Liver (tissue), 9 donors: ENCODE results near the gene FRMD4A. TPM values are rescaled to one million over a fixed set of nuclear protein-coding genes. Genes with fewer than 3 reads are reported as not detected.

Experiments used
- DNase-seq: peaks from one replicate; pipeline ENCODE4 v3.0.0-alpha.2; 2017; ENCODE audit warnings: low spot score
- H3K27ac ChIP-seq, 2 donors: one replicate each; pipeline ENCODE4 v1.7.0; 2013; ENCODE audit warnings: inconsistent platforms in 2 of 2, low read length in 2 of 2, control low read depth in 1 of 2, low read depth in 1 of 2, mild to moderate bottlenecking in 1 of 2
- H3K27me3 ChIP-seq, 4 donors: one replicate each; pipeline versions ENCODE4 v1.6.1 to v1.7.0; 2013; ENCODE audit warnings: low read length in 3 of 4, inconsistent platforms in 1 of 4, mild to moderate bottlenecking in 1 of 4, moderate library complexity in 1 of 4; ENCODE audit not compliant: control insufficient read depth in 4 of 4, insufficient read depth in 4 of 4
- H3K36me3 ChIP-seq, 4 donors: one replicate each; pipeline versions ENCODE4 v1.6.1 to v1.7.0; 2013; ENCODE audit warnings: low read length in 3 of 4, mild to moderate bottlenecking in 3 of 4, low read depth in 1 of 4, moderate library complexity in 1 of 4; ENCODE audit not compliant: control insufficient read depth in 4 of 4, insufficient read depth in 3 of 4
- H3K4me1 ChIP-seq, 4 donors: one replicate each; pipeline versions ENCODE4 v1.6.1 to v1.7.0; 2013; ENCODE audit warnings: low read length in 3 of 4, mild to moderate bottlenecking in 3 of 4, moderate library complexity in 1 of 4; ENCODE audit not compliant: control insufficient read depth in 4 of 4, insufficient read depth in 4 of 4
- H3K4me3 ChIP-seq, 3 donors: one replicate each; pipeline versions ENCODE4 v1.6.1 to v1.7.0; 2013; ENCODE audit warnings: low read length in 3 of 3, control low read depth in 1 of 3, low read depth in 1 of 3, mild to moderate bottlenecking in 1 of 3
- H3K9ac ChIP-seq, 2 donors: one replicate each; pipeline ENCODE4 v1.7.0; 2013; ENCODE audit warnings: low read length in 2 of 2, mild to moderate bottlenecking in 2 of 2, moderate library complexity in 2 of 2, control low read depth in 1 of 2, low read depth in 1 of 2
- H3K9me3 ChIP-seq, 4 donors: one replicate each; pipeline versions ENCODE4 v1.6.1 to v1.7.0; 2013; ENCODE audit warnings: low read length in 3 of 4; ENCODE audit not compliant: control insufficient read depth in 4 of 4
- ATF3 ChIP-seq: IDR thresholded peaks from 2 replicates; pipeline ENCODE4 v1.6.1; 2016; ENCODE audit warnings: antibody characterized with exemption
- EGR1 ChIP-seq, 2 donors: IDR thresholded peaks; 2 replicates each; pipeline ENCODE4 v1.6.1; 2016 to 2018; ENCODE audit warnings: antibody characterized with exemption in 2 of 2, low read depth in 2 of 2
- FOXA1 ChIP-seq: IDR thresholded peaks from 2 replicates; pipeline ENCODE4 v1.6.1; 2016; ENCODE audit warnings: antibody characterized with exemption
- FOXA2 ChIP-seq: IDR thresholded peaks from 2 replicates; pipeline ENCODE4 v1.6.1; 2016; ENCODE audit warnings: antibody characterized with exemption
- GABPA ChIP-seq, 2 donors: IDR thresholded peaks in 1 of 2; conservative IDR thresholded peaks in 1 of 2; 2 replicates each; pipeline ENCODE4 v1.6.1; 2016; ENCODE audit warnings: antibody characterized with exemption in 2 of 2, mild to moderate bottlenecking in 1 of 2, moderate library complexity in 1 of 2
- HNF4A ChIP-seq, 2 donors: conservative IDR thresholded peaks; 2 replicates each; pipeline ENCODE4 v1.6.1; 2016; ENCODE audit warnings: antibody characterized with exemption in 2 of 2, mild to moderate bottlenecking in 2 of 2
- HNF4G ChIP-seq: IDR thresholded peaks from 2 replicates; pipeline ENCODE4 v1.6.1; 2016; ENCODE audit warnings: antibody characterized with exemption
- JUND ChIP-seq, 2 donors: IDR thresholded peaks; 2 replicates each; pipeline ENCODE4 v1.6.1; 2016; ENCODE audit warnings: antibody characterized with exemption in 2 of 2
- MAX ChIP-seq: IDR thresholded peaks from 2 replicates; pipeline ENCODE4 v1.6.1; 2016; ENCODE audit warnings: antibody characterized with exemption
- NR2F2 ChIP-seq: IDR thresholded peaks from 2 replicates; pipeline ENCODE4 v1.6.1; 2016; ENCODE audit warnings: antibody characterized with exemption
- REST ChIP-seq: IDR thresholded peaks from 2 replicates; pipeline ENCODE4 v1.6.1; 2016; ENCODE audit warnings: antibody characterized with exemption, mild to moderate bottlenecking
- SP1 ChIP-seq: IDR thresholded peaks from 2 replicates; pipeline ENCODE4 v1.6.1; 2018; ENCODE audit warnings: antibody characterized with exemption, mild to moderate bottlenecking
- TAF1 ChIP-seq: conservative IDR thresholded peaks from 2 replicates; pipeline ENCODE4 v1.6.1; 2016; ENCODE audit warnings: antibody characterized with exemption, mild to moderate bottlenecking
- YY1 ChIP-seq: IDR thresholded peaks from 2 replicates; pipeline ENCODE4 v1.6.1; 2016; ENCODE audit warnings: antibody characterized with exemption, mild to moderate bottlenecking
- ZBTB33 ChIP-seq: IDR thresholded peaks from 2 replicates; pipeline ENCODE4 v1.6.1; 2016; ENCODE audit warnings: antibody characterized with exemption
- WGBS: extraction: QIAGEN DNeasy Blood & Tissue Kit; methylation state at CpG from one replicate; pipeline ENCODE4 v1.1.7; 2013; 5-methylcytosine and 5-hydroxymethylcytosine counted together
- polyA plus RNA-seq, 2 donors: library from polyadenylated mRNA; stranded (reverse) in 1 of 2; unstranded in 1 of 2; fragments of 200-250 nt in 1 of 2; fragments of >200 nt in 1 of 2; fragmentation: Nextera tagmentation in 1 of 2; extraction: Ambion mirVana in 1 of 2; gene quantifications; one replicate each; pipeline versions ENCODE4 v1.2.1 to v1.2.3, GENCODE V29; 2013 to 2015
- total RNA-seq, 2 donors: library from RNA; depleted of rRNA; stranded (reverse); fragments of >200 nt; gene quantifications; one replicate each; pipeline ENCODE4 v1.2.3, GENCODE V29; 2014
- donor health status: healthy.
- donor health status: healthy.
- donor health status: healthy.
- donor health status: healthy.
- donor health status: healthy.

The FRMD4A gene
- total and polyA plus RNA-seq, 4 donors: 8.2 to 34.3 (median 13.1) TPM

GRCh38 chr10:14332903-14333302, 2.2 kb upstream of the FRMD4A start:
- no peak overlapping the region for H3K4me3 ChIP-seq
- no peaks in the 10 kb centered on the region for H3K9me3 ChIP-seq
- no peak overlapping the region for H3K9ac ChIP-seq
- H3K36me3 ChIP-seq: no peaks in the 10 kb centered on the region
- peaks cover 0 to 8% (median 0%) of the 10 kb centered on the region in 4 donors for H3K27me3 ChIP-seq
- no peak overlapping the region for H3K27ac ChIP-seq
- no peak for DNase-seq
- H3K4me1 ChIP-seq: no peaks in the 10 kb centered on the region
- TF ChIP-seq NR2F2 (no peak), MAX (no peak), TAF1 (no peak), JUND (IDR thresholded peaks at IDR 0.05) (no peak)
- WGBS: 84% methylated on average over 3 of the region's 3 CpGs

GRCh38 chr10:14329746-14330173, 964 bp downstream of the FRMD4A start:
- H3K27ac ChIP-seq: no peak overlapping the region
- no peak overlapping the region for H3K9ac ChIP-seq
- H3K27me3 ChIP-seq: peaks cover 0 to 8% (median 0%) of the 10 kb centered on the region in 4 donors
- no peaks in the 10 kb centered on the region for H3K36me3 ChIP-seq
- DNase-seq: no peak
- 61% methylated on average over 13 of the region's 13 CpGs for WGBS
- H3K9me3 ChIP-seq: no peaks in the 10 kb centered on the region
- TF ChIP-seq HNF4G (no peak), FOXA2 (no peak), HNF4A (conservative IDR thresholded peaks at IDR 0.05) (no peak), MAX (no peak), SP1 (no peak), REST (no peak), YY1 (no peak), ATF3 (no peak), TAF1 (no peak), NR2F2 (no peak), EGR1 (IDR thresholded peaks at IDR 0.05; ENCODE audit: low read depth in 2 of 2) (no peak), ZBTB33 (no peak), FOXA1 (no peak), GABPA (IDR thresholded peaks at IDR 0.05 in 1 of 2, conservative IDR thresholded peaks at IDR 0.05 in 1 of 2) (no peak)
- no peaks in the 10 kb centered on the region for H3K4me1 ChIP-seq
- H3K4me3 ChIP-seq: no peak overlapping the region
